Gastrocnemius medialis (tissue), 4 donors: ENCODE data around the gene PLXNB3. TPM values are rescaled to one million over a fixed set of nuclear protein-coding genes. Genes with fewer than 3 reads are reported as not detected.

Experiments
- ATAC-seq, 2 donors: fragments of 150-250 bp; one replicate each; pipeline ENCODE4 v1.9.1; 2016
- DNase-seq, 2 donors: peaks; one replicate each; pipeline ENCODE4 v3.0.0-alpha.2; 2019
- H3K27ac ChIP-seq, 4 donors: fragments of 200-600 bp; sonication (generic); 1 replicate in 1 of 4; 2 replicates in 3 of 4; pipeline ENCODE4 v1.5.1; 2016 to 2018; ENCODE audit warnings: mild to moderate bottlenecking in 2 of 4, moderate library complexity in 1 of 4
- H3K27me3 ChIP-seq, 3 donors: fragments of 200-600 bp; sonication (generic) in 2 of 3; 1 replicate in 1 of 3; 2 replicates in 2 of 3; pipeline versions ENCODE4 v1.5.1 to v1.6.0; 2016 to 2019; ENCODE audit warnings: mild to moderate bottlenecking in 1 of 3, moderate library complexity in 1 of 3
- H3K36me3 ChIP-seq, 2 donors: fragments of 200-600 bp; sonication (generic) in 1 of 2; one replicate each; pipeline ENCODE4 v1.5.1; 2017 to 2018
- H3K4me1 ChIP-seq, 2 donors: fragments of 200-600 bp; sonication (generic) in 1 of 2; one replicate each; pipeline ENCODE4 v1.5.1; 2016 to 2017; ENCODE audit warnings: mild to moderate bottlenecking in 2 of 2
- H3K4me3 ChIP-seq, 4 donors: fragments of 200-600 bp; sonication (generic) in 3 of 4; 1 replicate in 1 of 4; 2 replicates in 3 of 4; pipeline ENCODE4 v1.5.1; 2016 to 2019; ENCODE audit warnings: mild to moderate bottlenecking in 2 of 4
- H3K9me3 ChIP-seq, 3 donors: fragments of 200-600 bp; sonication (generic) in 2 of 3; 1 replicate in 1 of 3; 2 replicates in 2 of 3; pipeline ENCODE4 v1.5.1; 2016 to 2019
- CTCF ChIP-seq, 5 experiments: fragments of 450-650 bp in 3 of 5; fragments of 200-600 bp in 2 of 5; sonication (generic) in 2 of 5; IDR thresholded peaks in 4 of 5; conservative IDR thresholded peaks in 1 of 5; 1 replicate in 4 of 5; 2 replicates in 1 of 5; pipeline ENCODE4 v1.5.1; 2016 to 2019; ENCODE audit warnings: antibody characterized with exemption in 5 of 5, mild to moderate bottlenecking in 3 of 5, moderate library complexity in 3 of 5
- POLR2A ChIP-seq, 2 donors: fragments of 450-650 bp; IDR thresholded peaks; one replicate each; pipeline ENCODE4 v1.6.1; 2017; ENCODE audit warnings: antibody characterized with exemption in 2 of 2, mild to moderate bottlenecking in 2 of 2, moderate library complexity in 2 of 2
- in situ Hi-C, 4 donors: fragments of 200-750 bp; cut with MboI; loops; one replicate each; pipeline versions ENCODE4 v1.15.0 to v1.8.0; 2017; ENCODE audit warnings: low sequenced_read_pairs in 4 of 4
- intact Hi-C: fragments of 100-400 bp; cut with DNase I; formaldehyde crosslinking; loops from one replicate; pipeline ENCODE4 v1.15.1; 2023; ENCODE audit warnings: low total_unique reads
- total RNA-seq, 4 donors: library from RNA; depleted of rRNA; stranded (reverse); fragments of >200 nt; gene quantifications; one replicate each; pipeline versions ENCODE4 v1.1.0 to v1.2.3, GENCODE V29; 2016

PLXNB3 gene
- total RNA-seq, 4 donors from 2014 or later, result 0.10 to 1.1 (median 0.13) TPM

- intact Hi-C loops, result loop anchor here (5.0 kb wide), 1 partner anchor 128 kb away; the partner anchor contains the start of gene CCNQ
- Histone ChIP-seq H3K27ac (peak overlapping the region; percentile 89 to 95 (median 92)), H3K36me3 (peaks cover 0 to 18% of the 10 kb centered on the region in 2 donors), H3K9me3 (no peaks in the 10 kb centered on the region), H3K27me3 (no peaks in the 10 kb centered on the region), H3K4me1 (peaks cover 31 to 48% of the 10 kb centered on the region in 2 donors), H3K4me3 (peak overlapping the region; percentile 59 to 67 (median 66))
- ATAC-seq, result peak; percentile 0 to 11
- TF ChIP-seq CTCF (IDR thresholded peaks at IDR 0.05 in 4 of 5, conservative IDR thresholded peaks at IDR 0.05 in 1 of 5), result no peak
- TF ChIP-seq POLR2A (IDR thresholded peaks at IDR 0.05), result no peak
- in situ Hi-C loops, result no loop called here
- DNase-seq, result no peak
These were observed 38.8 kb upstream of the PLXNB3 start for GRCh38 chrX:153725039-153725831.

GRCh38 chrX:153725832-153726285 is 38.2 kb upstream of the PLXNB3 start:
- Histone ChIP-seq H3K36me3 (peaks cover 0 to 11% of the 10 kb centered on the region in 2 donors), H3K27me3 (no peaks in the 10 kb centered on the region), H3K4me1 (peaks cover 31 to 48% of the 10 kb centered on the region in 2 donors), H3K9me3 (no peaks in the 10 kb centered on the region), H3K4me3 (peak overlapping the region; percentile 33 to 66 (median 62)), H3K27ac (peak overlapping the region; percentile 89 to 95 (median 92))
- in situ Hi-C loops (no loop called here), intact Hi-C loops (loop anchor here (5.0 kb wide), 1 partner anchor 129 kb away; the partner anchor contains the start of gene CCNQ)
- no peak for TF ChIP-seq POLR2A (IDR thresholded peaks at IDR 0.05)
- no peak for TF ChIP-seq CTCF (IDR thresholded peaks at IDR 0.05 in 4 of 5, conservative IDR thresholded peaks at IDR 0.05 in 1 of 5)
- DNase-seq (peak in 1 of 2 donors; percentile 39), ATAC-seq (peak in 1 of 2 donors; percentile 1)

- peaks cover 31 to 48% of the 10 kb centered on the region in 2 donors for H3K4me1 ChIP-seq
- peak; percentile 27 to 55 for ATAC-seq
These were observed 37.5 kb upstream of the PLXNB3 start for GRCh38 chrX:153726286-153727122.

More at GRCh38 chrX:153726286-153727122, 37.5 kb upstream of the PLXNB3 start:
- Histone ChIP-seq H3K27me3 (no peaks in the 10 kb centered on the region), H3K27ac (peak overlapping the region; percentile 89 to 95 (median 92)), H3K9me3 (no peaks in the 10 kb centered on the region), H3K36me3 (peaks cover 0 to 10% of the 10 kb centered on the region in 2 donors), H3K4me3 (peak overlapping the region; percentile 33 to 66 (median 62))
- TF ChIP-seq POLR2A (IDR thresholded peaks at IDR 0.05), result peak in 1 of 2 donors; percentile 10
- TF ChIP-seq CTCF (IDR thresholded peaks at IDR 0.05 in 4 of 5, conservative IDR thresholded peaks at IDR 0.05 in 1 of 5), result no peak
- DNase-seq, result peak; percentile 47 to 83
- intact Hi-C loops (loop anchor here (5.0 kb wide), 1 partner anchor 129 kb away; the partner anchor contains the start of gene CCNQ), in situ Hi-C loops (no loop called here)
